ENCODE data around the gene SHROOM3.
"Not testable (repeated sequence)": the region's sequence is repeated elsewhere in the genome, so short reads cannot be mapped to it uniquely, and the experiment has no call there.

The SHROOM3 gene

DNA sequence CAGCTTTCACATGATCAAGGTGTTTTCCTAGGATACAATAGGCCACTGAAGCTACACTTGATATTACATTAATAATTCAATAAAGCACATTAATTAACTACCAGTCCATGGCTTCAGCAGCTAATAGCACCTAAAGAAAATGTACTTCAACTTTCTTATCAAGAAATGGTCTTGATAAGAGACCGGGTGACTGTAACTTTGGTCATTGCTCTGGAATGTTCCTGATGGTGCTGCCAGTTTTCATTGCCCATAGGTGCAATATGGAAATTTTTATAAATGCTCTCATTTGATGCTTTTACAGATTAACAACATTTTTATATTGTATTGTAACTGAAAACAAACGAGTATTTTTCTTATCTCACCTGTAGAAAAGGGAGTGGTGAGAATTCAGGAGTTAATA, 165.4 kb downstream of the SHROOM3 start:
- DNase-seq: no peak

- no peak for DNase-seq
Observed at GRCh38 chr4:76601791-76602190, 166.8 kb downstream of the SHROOM3 start.

DNA sequence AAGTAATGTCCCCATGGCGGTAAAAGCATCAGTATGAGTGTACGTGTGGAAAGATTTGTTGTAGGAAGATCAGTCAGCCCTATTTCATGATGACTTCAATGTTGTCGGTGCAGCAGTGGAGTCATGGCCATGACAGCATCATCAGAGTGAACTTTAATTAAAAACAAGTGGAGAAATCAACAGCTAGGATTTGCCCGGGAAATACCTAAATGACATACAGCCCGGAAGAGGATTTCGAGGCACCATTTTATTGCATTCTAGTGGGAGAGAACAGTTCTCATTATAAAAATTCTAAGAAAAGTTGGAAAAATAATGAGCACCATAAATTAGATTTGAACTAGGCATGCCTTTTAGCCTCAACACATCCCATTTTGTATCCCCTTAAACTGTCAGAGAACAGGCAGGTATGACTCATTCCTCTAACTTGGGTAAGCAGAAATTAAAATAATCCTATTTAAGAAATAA, 170.1 kb downstream of the SHROOM3 start:
- DNase-seq: no peak

DNA sequence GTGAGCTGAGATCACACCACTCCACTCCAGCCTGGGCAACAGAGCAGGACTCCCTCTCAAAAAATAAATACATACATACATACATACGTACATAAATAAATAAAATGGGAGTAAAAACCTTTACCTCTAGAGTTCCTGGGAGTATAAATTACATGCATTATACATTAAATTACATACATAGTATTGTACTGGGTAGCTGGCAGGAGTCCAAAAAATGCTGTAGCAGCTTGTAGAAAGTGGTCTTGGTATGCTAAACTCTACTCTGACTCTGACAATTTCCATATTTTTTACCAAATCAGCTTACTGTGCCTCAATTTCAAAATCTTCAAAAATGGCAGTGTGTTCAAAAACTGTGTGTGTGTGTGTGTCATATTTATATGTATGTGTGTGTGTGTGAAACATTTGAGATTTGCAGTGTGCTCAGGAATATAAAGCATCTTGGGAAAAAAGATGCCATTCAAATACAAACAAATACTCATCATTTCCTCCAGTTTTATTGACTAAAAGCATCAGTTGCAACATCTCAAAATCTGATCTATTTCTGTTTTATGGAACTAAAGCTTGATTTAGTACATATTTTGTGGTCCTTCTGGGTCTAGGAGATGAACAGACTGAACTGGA, 171.7 kb downstream of the SHROOM3 start:
- no peak for DNase-seq

- DNase-seq: no peak
Observed at GRCh38 chr4:76607266-76607799, 172.3 kb downstream of the SHROOM3 start.

- no peak for DNase-seq
Observed at GRCh38 chr4:76607846-76608245, 172.8 kb downstream of the SHROOM3 start.

GRCh38 chr4:76608549-76608948, 173.5 kb downstream of the SHROOM3 start:
- not testable (repeated sequence) for DNase-seq

DNA sequence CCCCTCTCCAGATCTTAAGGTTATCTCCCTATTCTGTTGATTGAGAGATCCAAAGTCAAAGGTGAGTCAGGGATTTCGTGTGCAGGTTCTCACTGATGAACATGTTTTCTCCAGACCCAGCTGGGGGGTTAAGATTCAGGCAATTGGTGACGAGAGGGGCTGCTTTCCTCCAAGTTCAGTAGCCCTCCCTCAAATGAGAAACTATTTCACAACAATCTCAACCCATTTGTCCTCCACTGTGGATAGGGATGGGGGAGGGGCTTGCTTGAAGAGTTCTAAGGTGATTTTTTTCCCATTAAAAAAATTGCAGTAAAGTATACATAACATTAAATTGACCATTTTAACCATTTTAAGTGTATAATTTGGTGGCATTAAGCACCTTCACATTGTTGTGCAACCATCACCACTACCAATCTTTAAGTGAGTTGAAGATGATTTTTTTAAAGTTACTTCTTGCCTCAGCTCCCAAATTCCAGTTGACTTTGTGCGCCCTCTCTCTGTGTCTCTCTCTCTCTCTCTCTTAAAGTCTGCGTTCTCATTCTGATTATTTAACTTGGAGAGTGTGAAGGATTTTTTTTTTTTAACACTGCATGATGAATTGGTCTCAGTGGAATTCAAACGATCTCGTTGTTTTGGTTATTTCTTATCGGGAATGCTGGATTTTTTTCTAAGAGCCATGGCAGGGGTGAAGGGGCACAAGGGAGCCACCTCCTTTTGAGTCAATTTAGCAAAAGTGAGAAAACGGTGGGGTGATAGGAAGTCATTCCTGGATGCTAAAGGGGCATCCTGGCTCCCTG, 175.9 kb downstream of the SHROOM3 start:
- no peak for DNase-seq

- no peak for DNase-seq
Observed at GRCh38 chr4:76611616-76612207, 176.7 kb downstream of the SHROOM3 start.

DNA sequence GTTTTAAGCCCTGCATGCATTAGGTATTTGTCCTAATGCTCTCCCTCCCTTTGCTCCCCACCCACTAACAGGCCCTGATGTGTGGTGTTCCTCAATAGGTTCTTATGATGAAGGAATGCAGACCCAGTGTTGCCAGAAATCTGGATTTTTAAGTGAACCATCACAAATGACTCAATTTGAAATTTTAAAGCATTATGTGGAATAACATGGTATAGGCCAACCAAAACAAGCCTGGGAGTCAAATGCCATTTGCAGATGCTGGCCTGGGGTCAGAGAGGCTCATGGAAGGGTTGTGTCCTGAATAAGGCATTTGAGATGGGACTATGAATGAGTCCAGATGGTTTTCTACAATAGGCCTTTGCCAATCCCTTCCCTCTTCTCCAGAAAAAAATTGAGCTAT, 179.6 kb downstream of the SHROOM3 start:
- no peak for DNase-seq

- DNase-seq: no peak
Observed at GRCh38 chr4:76615999-76616398, 181.0 kb downstream of the SHROOM3 start.

GRCh38 chr4:76616526-76616925, 181.5 kb downstream of the SHROOM3 start:
- DNase-seq: no peak

DNA sequence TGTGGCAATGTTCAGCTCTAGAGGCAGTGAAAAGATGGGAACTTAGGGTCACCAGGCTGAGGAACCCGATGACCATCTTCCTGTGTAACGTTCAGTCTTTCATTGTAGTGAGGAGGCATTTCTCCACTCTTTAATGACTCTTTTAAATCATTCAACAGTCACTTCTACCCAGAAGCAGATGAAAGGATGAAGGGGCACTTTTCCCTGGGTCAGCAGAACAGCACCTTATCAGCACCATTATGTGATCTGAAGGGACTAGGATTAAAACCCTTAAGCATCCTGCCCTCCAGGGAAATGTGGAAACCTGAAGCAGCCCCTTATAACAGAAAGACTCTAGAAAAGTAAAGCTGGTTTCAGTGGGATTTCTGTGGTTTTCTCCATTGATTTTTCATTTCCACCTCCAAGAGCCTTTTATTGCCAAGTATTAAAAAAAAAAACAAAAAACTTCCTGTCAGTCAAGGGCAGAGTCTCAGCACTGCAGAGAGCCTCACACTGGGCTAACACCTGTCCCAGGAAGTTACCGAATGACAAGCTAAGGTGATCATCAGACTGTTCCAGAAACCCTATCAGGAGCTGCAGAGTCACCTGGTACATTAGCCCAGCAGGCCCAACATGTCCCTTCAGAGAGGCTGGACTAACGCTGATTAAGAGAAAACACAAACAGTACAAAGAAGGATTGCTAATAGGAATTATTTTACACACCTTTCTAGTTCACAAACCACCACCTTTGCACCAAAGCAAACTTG, 185.9 kb downstream of the SHROOM3 start:
- no peak for DNase-seq

DNA sequence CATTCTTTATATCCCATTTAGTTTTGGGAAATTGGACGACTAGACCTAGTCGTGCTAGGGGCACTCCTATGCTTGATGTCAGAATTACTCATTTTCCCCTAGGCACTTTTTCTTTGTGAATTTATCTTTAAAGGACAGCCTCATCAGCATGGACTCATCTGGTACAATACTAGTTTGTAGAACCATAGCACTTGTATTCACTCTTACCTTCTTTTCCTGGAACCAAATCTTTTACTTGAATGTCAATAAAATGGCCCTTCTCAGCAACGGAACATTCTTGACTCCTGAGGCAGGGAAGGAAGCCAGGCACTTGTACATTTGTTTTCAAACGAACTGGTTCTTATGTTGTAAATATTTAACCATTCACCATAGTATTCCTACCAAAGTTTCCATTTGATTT, 187.1 kb downstream of the SHROOM3 start:
- DNase-seq: no peak

GRCh38 chr4:76622717-76623116, 187.7 kb downstream of the SHROOM3 start:
- DNase-seq: no peak

DNA sequence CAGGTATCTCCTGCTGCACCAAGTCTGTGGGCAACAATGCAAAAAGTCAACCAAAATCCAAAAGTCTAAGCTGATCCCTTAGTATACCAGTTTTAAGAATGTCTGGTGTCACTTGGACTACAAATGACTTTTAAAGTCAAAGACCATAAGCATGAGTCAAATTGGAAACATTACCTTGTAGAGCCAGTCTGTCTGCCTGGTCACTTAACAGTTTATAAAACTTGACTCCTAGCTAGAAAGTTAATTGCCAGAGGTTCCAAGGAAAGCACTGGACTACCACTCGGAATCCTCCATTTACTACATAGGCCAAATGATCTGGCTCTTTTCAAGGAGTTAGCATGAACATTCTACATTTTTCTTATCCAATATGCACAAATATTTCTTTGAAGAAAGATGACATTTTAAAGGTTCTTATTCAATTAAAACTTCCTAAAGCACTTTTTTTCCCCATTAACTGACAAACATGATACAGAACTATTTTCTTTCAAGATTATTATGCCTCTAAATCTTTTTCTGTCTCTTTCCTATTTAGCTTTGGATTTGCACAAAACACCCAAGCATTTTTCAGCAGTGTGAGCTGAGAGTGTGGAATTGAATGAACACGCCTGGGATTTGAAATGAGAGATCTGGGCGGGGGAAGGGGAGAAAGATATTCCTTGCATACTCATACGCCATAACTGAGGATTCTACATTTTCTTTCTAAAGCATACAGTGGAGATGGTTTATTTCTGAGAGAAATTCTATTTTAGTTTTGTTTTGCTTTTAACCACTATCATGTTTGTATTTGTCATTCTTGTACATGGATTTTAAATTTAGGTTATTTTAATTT, 188.4 kb downstream of the SHROOM3 start:
- no peak for DNase-seq

GRCh38 chr4:76624241-76624681, 189.2 kb downstream of the SHROOM3 start:
- DNase-seq: no peak

- DNase-seq: no peak
Observed at GRCh38 chr4:76624931-76625715, 190.1 kb downstream of the SHROOM3 start.

GRCh38 chr4:76626686-76627465, 191.8 kb downstream of the SHROOM3 start:
- no peak for DNase-seq

- no peak for DNase-seq
Observed at GRCh38 chr4:76628251-76628650, 193.2 kb downstream of the SHROOM3 start.

Data from effector CD4-positive, alpha-beta T cell (primary cell).